ENCODE measurements around the gene FAM234B. TPM values are rescaled to one million over a fixed set of nuclear protein-coding genes. Genes with fewer than 3 reads are reported as not detected.
"Not testable (repeated sequence)": the region's sequence is repeated elsewhere in the genome, so short reads cannot be mapped to it uniquely, and the experiment has no call there.

FAM234B gene
- total RNA-seq, 1 donor from 2014 or later: 9.6 TPM

- intact Hi-C loops (cut with DNase I): no loop called here
- H3K4me1 ChIP-seq: no peaks in the 10 kb centered on the region
- no peaks in the 10 kb centered on the region for H3K9me3 ChIP-seq
- no peaks in the 10 kb centered on the region for H3K27me3 ChIP-seq
- H3K27ac ChIP-seq: no peak overlapping the region
- ATAC-seq (no peak), DNase-seq (no peak)
- TF ChIP-seq CTCF (IDR thresholded peaks at IDR 0.05): no peak
- H3K4me3 ChIP-seq: no peak overlapping the region
- H3K36me3 ChIP-seq: peaks cover 7% of the 10 kb centered on the region
Observed at GRCh38 chr12:13079440-13079906, 35.3 kb downstream of the FAM234B start.

- Histone ChIP-seq H3K9me3 (no peaks in the 10 kb centered on the region), H3K27me3 (no peaks in the 10 kb centered on the region), H3K27ac (no peak overlapping the region), H3K4me1 (no peaks in the 10 kb centered on the region), H3K36me3 (peaks cover 7% of the 10 kb centered on the region), H3K4me3 (no peak overlapping the region)
- DNase-seq (no peak), ATAC-seq (no peak)
- intact Hi-C loops (cut with DNase I): no loop called here
- no peak for TF ChIP-seq CTCF (IDR thresholded peaks at IDR 0.05)
Observed at GRCh38 chr12:13080266-13080665, 36.1 kb downstream of the FAM234B start.

- DNase-seq (no peak), ATAC-seq (peak; percentile 22)
- no peak overlapping the region for H3K27ac ChIP-seq
- peaks cover 7% of the 10 kb centered on the region for H3K36me3 ChIP-seq
- no peak for TF ChIP-seq CTCF (IDR thresholded peaks at IDR 0.05)
- no peaks in the 10 kb centered on the region for H3K27me3 ChIP-seq
- intact Hi-C loops (cut with DNase I): no loop called here
- H3K4me1 ChIP-seq: no peaks in the 10 kb centered on the region
- no peaks in the 10 kb centered on the region for H3K9me3 ChIP-seq
- H3K4me3 ChIP-seq: no peak overlapping the region
Observed at GRCh38 chr12:13082861-13083260, 38.7 kb downstream of the FAM234B start.

GRCh38 chr12:13083638-13084037 lies 39.5 kb downstream of the FAM234B start:
- H3K4me3 ChIP-seq; ATAC-seq; H3K36me3 ChIP-seq; H3K27me3 ChIP-seq; H3K9me3 ChIP-seq; DNase-seq; intact Hi-C loops (cut with DNase I); H3K27ac ChIP-seq; H3K4me1 ChIP-seq: not testable (repeated sequence)

- Histone ChIP-seq H3K9me3 (no peaks in the 10 kb centered on the region), H3K4me3 (no peak overlapping the region), H3K36me3 (peaks cover 4% of the 10 kb centered on the region), H3K27ac (no peak overlapping the region), H3K27me3 (no peaks in the 10 kb centered on the region), H3K4me1 (no peaks in the 10 kb centered on the region)
- DNase-seq (no peak), ATAC-seq (no peak)
- TF ChIP-seq CTCF (IDR thresholded peaks at IDR 0.05): no peak
- intact Hi-C loops (cut with DNase I): no loop called here
Observed at GRCh38 chr12:13084898-13085640, 40.9 kb downstream of the FAM234B start.

- ATAC-seq: peak; percentile 48
- Histone ChIP-seq H3K4me3 (no peak overlapping the region), H3K27ac (no peak overlapping the region), H3K9me3 (no peaks in the 10 kb centered on the region), H3K36me3 (no peaks in the 10 kb centered on the region), H3K27me3 (no peaks in the 10 kb centered on the region), H3K4me1 (no peaks in the 10 kb centered on the region)
- DNase-seq: no peak
- no peak for TF ChIP-seq CTCF (IDR thresholded peaks at IDR 0.05)
- intact Hi-C loops (cut with DNase I): no loop called here
Observed at GRCh38 chr12:13085968-13086686, 41.9 kb downstream of the FAM234B start.
